SH-SY5Y (cell line): ENCODE data around the gene ETV5.

ENCODE experiments used
- GATA2 ChIP-seq: IDR thresholded peaks from 2 replicates; pipeline ENCODE4 v1.6.1; 2011; ENCODE audit warnings: mild to moderate bottlenecking, low read depth, low read length
- GATA3 ChIP-seq: IDR thresholded peaks from 2 replicates; pipeline ENCODE4 v1.6.1; 2011; ENCODE audit warnings: low read depth, mild to moderate bottlenecking, low read length, moderate library complexity

DNA sequence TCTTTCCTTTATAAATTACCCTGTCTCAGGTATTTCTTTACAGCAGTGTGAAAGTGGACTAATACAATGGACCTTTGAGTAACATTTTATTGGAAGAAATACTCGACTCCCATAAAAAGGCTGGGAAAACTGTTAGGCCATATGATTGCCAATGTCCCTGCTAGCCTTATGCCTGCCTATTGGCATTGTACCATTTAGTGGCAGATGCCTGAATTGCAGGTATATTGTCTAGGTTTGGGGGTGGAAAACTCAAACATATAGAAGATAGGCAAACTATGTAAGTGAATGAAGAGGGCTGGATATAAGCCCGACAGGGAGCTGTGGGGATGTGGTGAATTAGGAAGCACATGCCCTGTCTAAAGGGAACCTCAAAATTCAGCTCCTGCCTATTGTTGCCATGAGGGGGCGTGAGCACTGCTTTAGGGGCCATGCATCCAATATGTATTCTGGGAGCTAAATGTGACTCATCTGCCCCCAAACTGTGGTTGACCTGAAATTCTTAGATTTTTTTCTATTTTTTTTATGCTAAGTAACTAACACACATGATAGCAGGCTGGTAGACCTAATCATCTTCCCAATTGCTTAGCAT lies 105.9 kb downstream of the ETV5 start:
- no peak for TF ChIP-seq GATA2
- no peak for TF ChIP-seq GATA3
